HepG2 (cell line): ENCODE results near the gene GPER1. TPM values are rescaled to one million over a fixed set of nuclear protein-coding genes. Genes with fewer than 3 reads are reported as not detected.
A peak's percentile ranks its signal among the peaks of the same experiment; 100 is the strongest.

ENCODE experiments used
- ATAC-seq: fragments of 200-7000 bp; cut with Tn5 transposase; 3 replicates; pipeline ENCODE4 v1.9.1; 2020; ENCODE audit warnings: mild to moderate bottlenecking, moderate library complexity
- BruUV-seq: library from RNA; stranded (reverse); fragments of 400-500 nt; replicated peaks from 2 replicates; lab custom pipeline; 2021; lab: Mats Ljungman, UMichigan
- CTCF ChIA-PET: fragments of 300-600 bp; formaldehyde crosslinking; extraction: SDS; loops from one replicate; lab custom pipeline; 2021; ENCODE audit warnings: low total read pairs, inconsistent platforms, low intra/inter-chr PET ratio; lab: Yijun Ruan, JAX
- POLR2A ChIA-PET: fragments of 350-600 bp; sonication (Branson Sonifier 250); formaldehyde crosslinking; loops from one replicate; lab custom pipeline; 2020; ENCODE audit warnings: antibody characterized with exemption, inconsistent platforms; lab: Yijun Ruan, JAX
- DNase-seq: peaks from one replicate; pipeline ENCODE4 v3.0.0-alpha.2; 2015; ENCODE audit warnings: low spot score
- FAIRE-seq: peaks from 3 replicates; lab custom pipeline; 2011; peaks lifted over from hg19 to GRCh38; lab: Jason Lieb, UNC
- H2AFZ ChIP-seq: one replicate; pipeline ENCODE4 v1.6.1; 2011; ENCODE audit warnings: low read length, inconsistent platforms
- H3K27ac ChIP-seq: fragments of 300-600 bp; 3 replicates; pipeline ENCODE4 v1.8.0; 2011; ENCODE audit warnings: mixed run types, mild to moderate bottlenecking, mixed read lengths, low read length, inconsistent platforms; ENCODE audit not compliant: insufficient read depth; ENCODE audit errors: extremely low read length
- H3K27me3 ChIP-seq, 2 experiments: fragments of 200-600 bp in 1 of 2; 2 replicates in 1 of 2; 3 replicates in 1 of 2; pipeline versions ENCODE4 v1.6.0 to v1.8.0; 2011; ENCODE audit warnings: low read length in 2 of 2, mild to moderate bottlenecking in 2 of 2, moderate library complexity in 2 of 2, inconsistent platforms in 1 of 2; ENCODE audit not compliant: insufficient read depth in 2 of 2, control insufficient read depth in 1 of 2
- H3K36me3 ChIP-seq, 2 experiments: fragments of 200-600 bp in 1 of 2; replicated peaks in 1 of 2; 2 replicates in 1 of 2; 3 replicates in 1 of 2; pipeline versions ENCODE4 v1.5.1 to v1.8.0; 2011; ENCODE audit warnings: low read length in 2 of 2, inconsistent platforms in 1 of 2; ENCODE audit not compliant: insufficient read depth in 2 of 2, control insufficient read depth in 1 of 2
- H3K4me1 ChIP-seq: 2 replicates; pipeline ENCODE4 v1.5.1; 2012; ENCODE audit warnings: low read length, inconsistent platforms; ENCODE audit not compliant: insufficient read depth
- H3K4me2 ChIP-seq: 2 replicates; pipeline ENCODE4 v1.6.0; 2011; ENCODE audit warnings: low read depth, low read length, inconsistent platforms
- H3K4me3 ChIP-seq, 3 experiments: fragments of 200-600 bp in 1 of 3; sonication (generic), shearing (Covaris generic) in 1 of 3; replicated peaks in 1 of 3; 2 replicates each; pipeline ENCODE4 v1.5.1; 2011 to 2016; ENCODE audit warnings: low read length in 3 of 3, inconsistent platforms in 2 of 3, low read depth in 2 of 3, mild to moderate bottlenecking in 2 of 3, control low read depth in 1 of 3, mixed read lengths in 1 of 3; ENCODE audit not compliant: insufficient read depth in 1 of 3
- H3K79me2 ChIP-seq: one replicate; pipeline ENCODE4 v1.6.1; 2011; ENCODE audit warnings: low read length, inconsistent platforms; ENCODE audit not compliant: insufficient read depth
- H3K9ac ChIP-seq: 2 replicates; pipeline ENCODE4 v1.6.0; 2011; ENCODE audit warnings: mild to moderate bottlenecking, low read depth, low read length, inconsistent platforms; ENCODE audit not compliant: insufficient read depth
- H3K9me3 ChIP-seq: 2 replicates; pipeline ENCODE4 v1.5.1; 2012; ENCODE audit warnings: mild to moderate bottlenecking, low read length
- H4K20me1 ChIP-seq: 2 replicates; pipeline ENCODE4 v1.6.0; 2011; ENCODE audit warnings: inconsistent platforms, mild to moderate bottlenecking, low read length, moderate library complexity; ENCODE audit not compliant: insufficient read depth
- ADNP ChIP-seq: sonication (generic); formaldehyde crosslinking; IDR thresholded peaks from 2 replicates; pipeline ENCODE4 v1.4.0; 2020; ENCODE audit warnings: missing genetic modification reagents
- AHR ChIP-seq: IDR thresholded peaks from 2 replicates; pipeline ENCODE4 v1.6.1; 2018; ENCODE audit warnings: missing genetic modification reagents, missing compliant biosample characterization
- FOXA1 ChIP-seq, 2 experiments: fragments of 450-650 bp in 1 of 2; sonication (generic) in 1 of 2; formaldehyde crosslinking in 1 of 2; IDR thresholded peaks; 2 replicates each; pipeline versions ENCODE4 v1.4.0 to v1.6.1; 2016 to 2020; ENCODE audit warnings: missing genetic modification reagents in 1 of 2
- FOXJ3 ChIP-seq: sonication (generic); formaldehyde crosslinking; IDR thresholded peaks from 2 replicates; pipeline ENCODE4 v1.4.0; 2020; ENCODE audit warnings: missing genetic modification reagents, mild to moderate bottlenecking, borderline replicate concordance
- HNRNPUL1 ChIP-seq: fragments of 200-400 bp; formaldehyde crosslinking; IDR thresholded peaks from 2 replicates; pipeline ENCODE4 v1.6.1; 2017; ENCODE audit warnings: low read depth, mild to moderate bottlenecking, low read length, moderate library complexity
- KAT2B ChIP-seq: fragments of 150-350 bp; IDR thresholded peaks from 2 replicates; pipeline ENCODE4 v1.6.1; 2014; ENCODE audit warnings: low read depth, low read length, borderline replicate concordance
- NFIB ChIP-seq: sonication (generic); formaldehyde crosslinking; IDR thresholded peaks from 2 replicates; pipeline ENCODE4 v1.9.0; 2021; ENCODE audit warnings: missing genetic modification reagents, mild to moderate bottlenecking, borderline replicate concordance
- PCBP1 ChIP-seq: fragments of 200-400 bp; formaldehyde crosslinking; IDR thresholded peaks from 2 replicates; pipeline ENCODE4 v1.6.1; 2017; ENCODE audit warnings: mild to moderate bottlenecking, low read depth, low read length, borderline replicate concordance
- POLR2AphosphoS5 ChIP-seq: IDR thresholded peaks from 2 replicates; pipeline ENCODE4 v1.6.1; 2012; ENCODE audit warnings: low read depth, low read length
- REXO4 ChIP-seq: sonication (generic); formaldehyde crosslinking; IDR thresholded peaks from 2 replicates; pipeline ENCODE4 v1.8.0; 2022; ENCODE audit warnings: missing genetic modification reagents, mild to moderate bottlenecking, borderline replicate concordance
- SIN3A ChIP-seq: IDR thresholded peaks from 2 replicates; pipeline ENCODE4 v1.6.1; 2011; ENCODE audit warnings: low read depth, mild to moderate bottlenecking, control low read depth, low read length, borderline replicate concordance
- SP1 ChIP-seq, 2 experiments: fragments of 450-650 bp in 1 of 2; sonication (generic) in 1 of 2; formaldehyde crosslinking in 1 of 2; IDR thresholded peaks; 2 replicates each; pipeline versions ENCODE4 v1.4.0 to v1.6.1; 2016 to 2020; ENCODE audit warnings: missing genetic modification reagents in 1 of 2
- THAP11 ChIP-seq: IDR thresholded peaks from 2 replicates; pipeline ENCODE4 v1.6.1; 2016; ENCODE audit warnings: missing biosample characterization, missing genetic modification reagents
- ZNF768 ChIP-seq: sonication (generic); formaldehyde crosslinking; IDR thresholded peaks from 2 replicates; pipeline ENCODE4 v1.4.0; 2020; ENCODE audit warnings: missing genetic modification reagents
- ZNF850 ChIP-seq: sonication (generic); formaldehyde crosslinking; conservative IDR thresholded peaks from 2 replicates; pipeline ENCODE4 v1.9.0; 2021; ENCODE audit warnings: mild to moderate bottlenecking, missing genetic modification reagents
- WGBS: methylation state at CpG from one replicate; pipeline ENCODE4 v1.1.6; 2017; ENCODE audit warnings: low lambda C conversion rate; 5-methylcytosine and 5-hydroxymethylcytosine counted together
- in situ Hi-C: cut with HindIII; loops from 2 replicates; pipeline ENCODE4 v1.10.0; 2017; ENCODE audit warnings: low pct_unique_long_range_greater_than_20kb; ENCODE audit not compliant: extremely low pct_ligation_motif_present
- intact Hi-C: fragments of 100-400 bp; cut with micrococcal nuclease; formaldehyde crosslinking; loops from one replicate; pipeline ENCODE4 v1.10.0; 2022; ENCODE audit not compliant: unreplicated experiment
- polyA plus RNA-seq, 8 experiments: library from polyadenylated mRNA; depleted of rRNA in 3 of 8; stranded (reverse) in 7 of 8; unstranded in 1 of 8; fragments of >200 nt; fragmentation: Illumina TruSeq in 4 of 8; extraction: Trizol in 4 of 8; gene quantifications; 2 replicates each; pipeline versions ENCODE4 v1.2.1 to v1.2.3, GENCODE V29; 2011 to 2016; ENCODE audit warnings: low read depth in 4 of 8, missing spikeins in 1 of 8, mixed read lengths in 1 of 8; ENCODE audit not compliant: insufficient read depth in 1 of 8
- total RNA-seq, 5 experiments: library from RNA; depleted of rRNA; stranded (reverse); fragments of >200 nt; fragmentation: Illumina TruSeq; extraction: Trizol; gene quantifications; 2 replicates each; pipeline ENCODE4 v1.2.3, GENCODE V29; 2016; ENCODE audit warnings: low read depth in 1 of 5
- TF ChIP-seq, protein P1 (sequence below): IDR thresholded peaks from 2 replicates; pipeline ENCODE4 v1.6.1; 2018; ENCODE audit warnings: missing genetic modification reagents, mild to moderate bottlenecking, missing compliant biosample characterization
- TF ChIP-seq, protein P2 (sequence below): sonication (generic); formaldehyde crosslinking; IDR thresholded peaks from 2 replicates; pipeline ENCODE4 v1.5.0; 2020; ENCODE audit warnings: mild to moderate bottlenecking, low read depth, missing genetic modification reagents, borderline replicate concordance

Gene GPER1
- total and polyA plus RNA-seq, 2 of the 13 experiments (the other 11 are each of a cell fraction or from before 2014, with no cell fraction given), result 12.7 to 19.7 TPM

DNA sequence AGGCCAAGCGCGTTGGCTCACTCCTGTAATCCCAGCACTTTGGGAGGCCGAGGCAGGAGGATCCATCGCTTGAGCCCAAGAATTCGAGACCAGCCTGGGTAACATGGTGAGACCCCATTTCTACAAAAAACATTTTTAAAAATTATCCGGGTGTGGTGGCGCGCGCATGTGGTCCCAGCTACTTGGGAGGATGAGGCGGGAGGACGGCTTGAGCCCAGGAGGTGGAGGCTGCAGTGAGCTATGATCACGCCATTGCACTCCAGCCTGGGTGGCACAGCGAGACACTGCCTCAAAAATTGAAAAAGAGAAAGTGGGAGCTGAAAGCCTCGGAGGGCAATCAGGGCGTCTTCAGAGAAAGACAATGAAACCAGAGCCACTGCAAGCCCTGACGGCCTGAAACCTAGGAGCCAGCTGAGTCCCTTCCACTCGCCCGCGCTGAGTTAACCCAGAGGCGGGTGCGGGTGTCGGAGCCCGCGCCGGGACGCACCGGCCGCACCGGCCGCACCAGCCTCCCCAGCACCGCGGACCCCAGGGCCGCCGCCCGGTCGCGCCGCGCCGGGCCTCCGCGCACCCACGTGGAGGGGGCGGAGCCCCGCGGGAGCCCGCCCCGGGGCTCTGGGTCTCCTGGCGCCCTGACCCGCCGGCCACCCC, 49.7 kb downstream of the GPER1 start (continued):
- no peak for TF ChIP-seq FOXJ3
- TF ChIP-seq SP1 (IDR thresholded peaks at IDR 0.05), result no peak
- TF ChIP-seq SP1 (CRISPR knock-in tag; IDR thresholded peaks at IDR 0.05), result no peak
- TF ChIP-seq HNRNPUL1, result no peak
- no peak for TF ChIP-seq ADNP
- TF ChIP-seq REXO4, result no peak
- TF ChIP-seq SIN3A, result peak; percentile 16; the same call in 1 of the 2 replicates
- no peak for TF ChIP-seq POLR2AphosphoS5
- TF ChIP-seq KAT2B, result no peak
- no peak for TF ChIP-seq THAP11 (CRISPR knock-in tag)

DNA sequence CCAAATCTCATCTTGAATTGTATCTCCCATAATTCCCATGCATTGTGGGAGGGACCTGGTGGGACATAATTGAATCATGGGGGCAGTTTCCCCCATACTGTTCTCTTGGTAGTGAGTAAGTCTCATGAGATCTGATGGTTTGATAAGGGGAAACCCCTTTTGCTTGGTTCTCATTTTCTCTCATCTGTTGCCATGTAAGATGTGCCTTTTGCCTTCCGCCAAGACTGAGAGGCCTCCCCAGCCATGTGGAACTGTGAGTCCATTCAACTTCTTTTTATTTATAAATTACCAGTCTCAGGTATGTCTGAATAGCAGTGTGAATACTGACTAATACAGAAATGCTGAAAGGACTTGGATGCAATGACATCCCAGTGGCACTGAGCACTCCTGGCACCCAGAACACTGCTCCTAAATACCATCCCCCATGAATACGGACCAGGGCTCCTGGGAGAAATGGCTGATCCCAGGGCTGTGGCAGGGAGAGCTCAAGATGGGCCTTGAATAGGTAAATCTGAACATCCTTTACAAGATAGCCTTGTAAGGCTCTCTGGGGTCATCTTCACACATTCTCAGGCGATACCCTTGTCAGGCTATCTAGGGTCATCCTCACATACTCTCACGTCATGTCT, 52.7 kb downstream of the GPER1 start:
- ChIA-PET CTCF (no interaction called here), POLR2A (no interaction called here)
- H3K9me3 ChIP-seq, result no peaks in the 10 kb centered on the region
- no peak for DNase-seq
- no peak overlapping the region for H3K4me3 ChIP-seq
- in situ Hi-C loops, result no loop called here
- no peak overlapping the region for H3K27ac ChIP-seq
- intact Hi-C loops, result no loop called here
- H2AFZ ChIP-seq, result no peak overlapping the region
- peaks cover 25% of the 10 kb centered on the region for H3K4me1 ChIP-seq
- H4K20me1 ChIP-seq, result no peaks in the 10 kb centered on the region
- H3K27me3 ChIP-seq, result no peaks in the 10 kb centered on the region
- H3K4me2 ChIP-seq, result no peak overlapping the region
- H3K79me2 ChIP-seq, result peaks cover 12% of the 10 kb centered on the region
- WGBS, result 100% methylated on average over 3 of the region's 4 CpGs
- ATAC-seq, result no peak
- BruUV-seq, result no TSS peak
- H3K9ac ChIP-seq, result no peak overlapping the region
- no peak for FAIRE-seq
- H3K36me3 ChIP-seq, result no peaks in the 10 kb centered on the region
- no peak for TF ChIP-seq FOXA1 (IDR thresholded peaks at IDR 0.05)
- TF ChIP-seq FOXA1 (CRISPR knock-in tag; IDR thresholded peaks at IDR 0.05), result no peak
- TF ChIP-seq ZNF768, result no peak
- no peak for TF ChIP-seq NFIB (CRISPR knock-in tag)
- TF ChIP-seq, protein P1, sequence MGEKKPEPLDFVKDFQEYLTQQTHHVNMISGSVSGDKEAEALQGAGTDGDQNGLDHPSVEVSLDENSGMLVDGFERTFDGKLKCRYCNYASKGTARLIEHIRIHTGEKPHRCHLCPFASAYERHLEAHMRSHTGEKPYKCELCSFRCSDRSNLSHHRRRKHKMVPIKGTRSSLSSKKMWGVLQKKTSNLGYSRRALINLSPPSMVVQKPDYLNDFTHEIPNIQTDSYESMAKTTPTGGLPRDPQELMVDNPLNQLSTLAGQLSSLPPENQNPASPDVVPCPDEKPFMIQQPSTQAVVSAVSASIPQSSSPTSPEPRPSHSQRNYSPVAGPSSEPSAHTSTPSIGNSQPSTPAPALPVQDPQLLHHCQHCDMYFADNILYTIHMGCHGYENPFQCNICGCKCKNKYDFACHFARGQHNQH (CRISPR knock-in tag), result no peak
- no peak for TF ChIP-seq AHR (CRISPR knock-in tag)
- TF ChIP-seq PCBP1, result no peak
- no peak for TF ChIP-seq ZNF850
- TF ChIP-seq, protein P2, sequence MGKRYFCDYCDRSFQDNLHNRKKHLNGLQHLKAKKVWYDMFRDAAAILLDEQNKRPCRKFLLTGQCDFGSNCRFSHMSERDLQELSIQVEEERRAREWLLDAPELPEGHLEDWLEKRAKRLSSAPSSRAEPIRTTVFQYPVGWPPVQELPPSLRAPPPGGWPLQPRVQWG, result no peak
